IMR-90 (cell line): ENCODE measurements around the gene RHAG. TPM values are rescaled to one million over a fixed set of nuclear protein-coding genes. Genes with fewer than 3 reads are reported as not detected.

Source experiments
- ATAC-seq: fragments of 200-7000 bp; cut with Tn5 transposase; 2 replicates; pipeline ENCODE4 v1.9.1; 2020; ENCODE audit warnings: low read depth, mild to moderate bottlenecking, moderate library complexity
- BruUV-seq: library from RNA; stranded (reverse); fragments of 400-500 nt; replicated peaks from 2 replicates; lab custom pipeline; 2021; lab: Mats Ljungman, UMichigan
- CTCF ChIA-PET: fragments of 300-600 bp; formaldehyde crosslinking; extraction: SDS; loops from one replicate; lab custom pipeline; 2021; ENCODE audit warnings: antibody characterized with exemption; lab: Yijun Ruan, JAX
- POLR2A ChIA-PET: fragments of 300-600 bp; sonication (Branson Sonifier 250); formaldehyde crosslinking; loops from one replicate; lab custom pipeline; 2022; ENCODE audit warnings: antibody characterized with exemption; ENCODE audit not compliant: unreplicated experiment; lab: Charles Lee
- DNase-seq: peaks from one replicate; pipeline ENCODE4 v3.0.0; 2013
- H2AFZ ChIP-seq: replicated peaks from 2 replicates; pipeline ENCODE3; 2013; ENCODE audit warnings: low read length, mild to moderate bottlenecking; ENCODE audit not compliant: poor library complexity
- H2AK5ac ChIP-seq: 2 replicates; pipeline ENCODE4 v1.6.1; 2013; ENCODE audit warnings: low read depth, low read length, inconsistent platforms
- H2AK9ac ChIP-seq: replicated peaks from 2 replicates; pipeline ENCODE3; 2013; ENCODE audit warnings: mild to moderate bottlenecking, low read depth, low read length, moderate library complexity; ENCODE audit not compliant: poor library complexity
- H2BK120ac ChIP-seq: 2 replicates; pipeline ENCODE4 v1.6.1; 2013; ENCODE audit warnings: low read depth, low read length, inconsistent platforms
- H2BK15ac ChIP-seq: 3 replicates; pipeline ENCODE4 v1.6.1; 2013; ENCODE audit warnings: low read depth, low read length, inconsistent platforms
- H2BK20ac ChIP-seq: 2 replicates; pipeline ENCODE4 v1.6.1; 2013; ENCODE audit warnings: low read depth, mild to moderate bottlenecking, inconsistent platforms, low read length, moderate library complexity
- H2BK5ac ChIP-seq: 2 replicates; pipeline ENCODE4 v1.6.1; 2013; ENCODE audit warnings: mild to moderate bottlenecking, low read depth, low read length, inconsistent platforms; ENCODE audit not compliant: poor library complexity, severe bottlenecking
- H3K14ac ChIP-seq: replicated peaks from 2 replicates; pipeline ENCODE4 v1.6.1; 2013; ENCODE audit warnings: low read depth, low read length, inconsistent platforms
- H3K18ac ChIP-seq: 2 replicates; pipeline ENCODE4 v1.6.1; 2013; ENCODE audit warnings: low read depth, low read length, control low read depth
- H3K23ac ChIP-seq: 2 replicates; pipeline ENCODE4 v1.6.1; 2013; ENCODE audit warnings: low read depth, low read length, inconsistent platforms
- H3K27ac ChIP-seq: 2 replicates; pipeline ENCODE4 v1.5.1; 2013; ENCODE audit warnings: mild to moderate bottlenecking, control low read depth, low read length; ENCODE audit not compliant: insufficient read depth
- H3K27me3 ChIP-seq: 2 replicates; pipeline ENCODE4 v1.6.1; 2013; ENCODE audit warnings: low read length; ENCODE audit not compliant: control insufficient read depth, insufficient read depth
- H3K36me3 ChIP-seq: 2 replicates; pipeline ENCODE4 v1.6.1; 2013; ENCODE audit warnings: low read length, mixed read lengths; ENCODE audit not compliant: control insufficient read depth, insufficient read depth
- H3K4ac ChIP-seq: 2 replicates; pipeline ENCODE4 v1.6.1; 2013; ENCODE audit warnings: low read depth, low read length, inconsistent platforms
- H3K4me1 ChIP-seq: 2 replicates; pipeline ENCODE4 v1.6.1; 2013; ENCODE audit warnings: low read length, mixed read lengths; ENCODE audit not compliant: control insufficient read depth, insufficient read depth
- H3K4me2 ChIP-seq: 2 replicates; pipeline ENCODE4 v1.6.1; 2013; ENCODE audit warnings: low read depth, mild to moderate bottlenecking, control low read depth, low read length, moderate library complexity
- H3K4me3 ChIP-seq: 2 replicates; pipeline ENCODE4 v1.5.1; 2013; ENCODE audit warnings: low read depth, mild to moderate bottlenecking, control low read depth, low read length, moderate library complexity; ENCODE audit not compliant: insufficient read depth
- H3K56ac ChIP-seq: 2 replicates; pipeline ENCODE4 v1.6.1; 2013; ENCODE audit warnings: low read length, inconsistent platforms; ENCODE audit not compliant: insufficient read depth; ENCODE audit errors: extremely low read depth
- H3K79me1 ChIP-seq, 2 experiments: 2 replicates each; pipeline ENCODE4 v1.6.1; 2013; ENCODE audit warnings: low read length in 2 of 2, inconsistent platforms in 1 of 2, low read depth in 1 of 2
- H3K9ac ChIP-seq: 2 replicates; pipeline ENCODE4 v1.6.1; 2013; ENCODE audit warnings: low read depth, low read length, control low read depth
- H3K9me1 ChIP-seq: 2 replicates; pipeline ENCODE4 v1.6.1; 2013; ENCODE audit warnings: low read length, inconsistent platforms; ENCODE audit not compliant: insufficient read depth
- H3K9me3 ChIP-seq: 2 replicates; pipeline ENCODE4 v1.6.1; 2013; ENCODE audit warnings: low read length; ENCODE audit not compliant: control insufficient read depth, insufficient read depth
- H4K20me1 ChIP-seq: 2 replicates; pipeline ENCODE4 v1.6.1; 2013; ENCODE audit warnings: low read length, inconsistent platforms; ENCODE audit not compliant: insufficient read depth
- H4K5ac ChIP-seq: 2 replicates; pipeline ENCODE4 v1.6.1; 2013; ENCODE audit warnings: mild to moderate bottlenecking, low read depth, low read length, control low read depth
- H4K8ac ChIP-seq, 2 experiments: 2 replicates each; pipeline ENCODE4 v1.6.1; 2013; ENCODE audit warnings: low read depth in 2 of 2, low read length in 2 of 2, control low read depth in 1 of 2, inconsistent platforms in 1 of 2
- H4K91ac ChIP-seq: 2 replicates; pipeline ENCODE4 v1.6.1; 2013; ENCODE audit warnings: low read depth, low read length, inconsistent platforms; ENCODE audit not compliant: insufficient read depth
- CEBPB ChIP-seq: IDR thresholded peaks from 2 replicates; pipeline ENCODE4 v1.6.1; 2012; ENCODE audit warnings: low read depth, low read length, improper control_type of control experiment
- CHD1 ChIP-seq: IDR thresholded peaks from 2 replicates; pipeline ENCODE4 v1.6.1; 2012; ENCODE audit warnings: low read depth, low read length, improper control_type of control experiment
- CTCF ChIP-seq: conservative IDR thresholded peaks from 2 replicates; pipeline ENCODE4 v1.5.1; 2012; ENCODE audit warnings: mild to moderate bottlenecking, low read depth, low read length, improper control_type of control experiment
- ELK1 ChIP-seq: fragments of 150-350 bp; IDR thresholded peaks from 2 replicates; pipeline ENCODE4 v1.6.1; 2016; ENCODE audit warnings: low read depth, mild to moderate bottlenecking, low read length, moderate library complexity, borderline replicate concordance
- FOS ChIP-seq: fragments of 150-350 bp; IDR thresholded peaks from 2 replicates; pipeline ENCODE4 v1.6.1; 2016; ENCODE audit warnings: low read depth, low read length
- MAFK ChIP-seq: IDR thresholded peaks from 2 replicates; pipeline ENCODE4 v1.6.1; 2012; ENCODE audit warnings: low read depth, low read length, improper control_type of control experiment
- MAZ ChIP-seq: IDR thresholded peaks from 2 replicates; pipeline ENCODE4 v1.6.1; 2012; ENCODE audit warnings: low read depth, mild to moderate bottlenecking, low read length, improper control_type of control experiment, moderate library complexity, borderline replicate concordance
- MXI1 ChIP-seq: IDR thresholded peaks from 2 replicates; pipeline ENCODE4 v1.6.1; 2012; ENCODE audit warnings: low read depth, mild to moderate bottlenecking, low read length, moderate library complexity, borderline replicate concordance
- POLR2A ChIP-seq: IDR thresholded peaks from 2 replicates; pipeline ENCODE4 v1.6.1; 2012; ENCODE audit warnings: mild to moderate bottlenecking, low read depth, low read length
- RAD21 ChIP-seq: IDR thresholded peaks from 2 replicates; pipeline ENCODE4 v1.6.1; 2012; ENCODE audit warnings: low read length, improper control_type of control experiment
- RCOR1 ChIP-seq: IDR thresholded peaks from 2 replicates; pipeline ENCODE4 v1.6.1; 2012; ENCODE audit warnings: mild to moderate bottlenecking, low read length, improper control_type of control experiment; ENCODE audit not compliant: insufficient replicate concordance
- SMC3 ChIP-seq: fragments of 150-350 bp; IDR thresholded peaks from 2 replicates; pipeline ENCODE4 v1.6.1; 2016; ENCODE audit warnings: low read depth, mild to moderate bottlenecking, antibody characterized with exemption, low read length, moderate library complexity
- USF2 ChIP-seq: fragments of 150-350 bp; IDR thresholded peaks from 2 replicates; pipeline ENCODE4 v1.6.1; 2017; ENCODE audit warnings: mild to moderate bottlenecking, antibody characterized with exemption, low read length, low read depth
- dilution Hi-C: fragments of 300-500 bp; cut with HindIII; formaldehyde crosslinking; loops from one replicate; pipeline ENCODE4 v1.14.3; 2018; ENCODE audit warnings: low sequenced_read_pairs; ENCODE audit not compliant: unreplicated experiment
- in situ Hi-C: fragments of 300-500 bp; cut with MboI; formaldehyde crosslinking; loops from 3 replicates; pipeline ENCODE4 v1.14.3; 2019; ENCODE audit warnings: low sequenced_read_pairs, inconsistent platforms, mixed read lengths
- intact Hi-C: fragments of 100-400 bp; cut with micrococcal nuclease; formaldehyde crosslinking; loops from 2 replicates; pipeline ENCODE4 v1.10.0; 2022
- polyA plus RNA-seq, 3 experiments: library from polyadenylated mRNA; depleted of rRNA; stranded (reverse); fragments of >200 nt; gene quantifications; 2 replicates each; pipeline ENCODE4 v1.2.3, GENCODE V29; 2012; ENCODE audit warnings: low replicate concordance in 1 of 3
- total RNA-seq: library from RNA; depleted of rRNA; stranded (reverse); fragments of >200 nt; gene quantifications from 2 replicates; pipeline ENCODE4 v1.2.3, GENCODE V29; 2012

The RHAG gene
- total and polyA plus RNA-seq, 2 of the 4 experiments (the other 2 are of a cell fraction) = not detected

GRCh38 chr6:49579649-49580048, 57.0 kb downstream of the RHAG start:
- Histone ChIP-seq H4K5ac (no peak overlapping the region), H3K27me3 (no peaks in the 10 kb centered on the region), H3K27ac (no peak overlapping the region), H3K4me1 (no peaks in the 10 kb centered on the region), H2AK9ac (no peak overlapping the region), H2AFZ (no peak overlapping the region), H4K91ac (no peak overlapping the region), H2AK5ac (no peak overlapping the region), H2BK5ac (no peak overlapping the region), H4K20me1 (no peaks in the 10 kb centered on the region), H3K18ac (no peak overlapping the region), H3K4me2 (no peak overlapping the region), H3K36me3 (no peaks in the 10 kb centered on the region), H2BK20ac (no peak overlapping the region), H3K56ac (no peak overlapping the region), H3K23ac (no peak overlapping the region), H3K79me1 (no peaks in the 10 kb centered on the region), H2BK15ac (no peak overlapping the region), H2BK120ac (no peak overlapping the region), H3K9me1 (no peaks in the 10 kb centered on the region), H3K9me3 (no peaks in the 10 kb centered on the region), H3K14ac (no peak overlapping the region), H4K8ac (no peak overlapping the region), H3K4me3 (no peak overlapping the region), H3K9ac (no peak overlapping the region), H3K4ac (no peak overlapping the region)
- DNase-seq (no peak), ATAC-seq (no peak)
- CTCF ChIA-PET = no interaction called here
- dilution Hi-C loops (no loop called here), intact Hi-C loops (no loop called here), in situ Hi-C loops (no loop called here)
- no TSS peak for BruUV-seq
- POLR2A ChIA-PET = no interaction called here
- TF ChIP-seq SMC3 = no peak
- no peak for TF ChIP-seq CTCF
- TF ChIP-seq FOS = no peak
- no peak for TF ChIP-seq CEBPB
- TF ChIP-seq CHD1 = no peak
- TF ChIP-seq RCOR1 = no peak
- TF ChIP-seq ELK1 = no peak
- TF ChIP-seq MXI1 = no peak
- TF ChIP-seq POLR2A = no peak
- no peak for TF ChIP-seq USF2
- TF ChIP-seq MAFK = no peak
- no peak for TF ChIP-seq RAD21
- TF ChIP-seq MAZ = no peak
